Activated naive CD4-positive, alpha-beta T cell treated with anti-CD3 and anti-CD28 coated beads, Interleukin-2, amount 50 U/mL, for 16 hours (primary cell): Measurements from ENCODE around the gene ACTL6B.
"Not testable (repeated sequence)": the region's sequence is repeated elsewhere in the genome, so short reads cannot be mapped to it uniquely, and the experiment has no call there.

Experiments
- DNase-seq: peaks from one replicate; pipeline ENCODE4 v3.0.0-alpha.2; 2020

The ACTL6B gene

DNA sequence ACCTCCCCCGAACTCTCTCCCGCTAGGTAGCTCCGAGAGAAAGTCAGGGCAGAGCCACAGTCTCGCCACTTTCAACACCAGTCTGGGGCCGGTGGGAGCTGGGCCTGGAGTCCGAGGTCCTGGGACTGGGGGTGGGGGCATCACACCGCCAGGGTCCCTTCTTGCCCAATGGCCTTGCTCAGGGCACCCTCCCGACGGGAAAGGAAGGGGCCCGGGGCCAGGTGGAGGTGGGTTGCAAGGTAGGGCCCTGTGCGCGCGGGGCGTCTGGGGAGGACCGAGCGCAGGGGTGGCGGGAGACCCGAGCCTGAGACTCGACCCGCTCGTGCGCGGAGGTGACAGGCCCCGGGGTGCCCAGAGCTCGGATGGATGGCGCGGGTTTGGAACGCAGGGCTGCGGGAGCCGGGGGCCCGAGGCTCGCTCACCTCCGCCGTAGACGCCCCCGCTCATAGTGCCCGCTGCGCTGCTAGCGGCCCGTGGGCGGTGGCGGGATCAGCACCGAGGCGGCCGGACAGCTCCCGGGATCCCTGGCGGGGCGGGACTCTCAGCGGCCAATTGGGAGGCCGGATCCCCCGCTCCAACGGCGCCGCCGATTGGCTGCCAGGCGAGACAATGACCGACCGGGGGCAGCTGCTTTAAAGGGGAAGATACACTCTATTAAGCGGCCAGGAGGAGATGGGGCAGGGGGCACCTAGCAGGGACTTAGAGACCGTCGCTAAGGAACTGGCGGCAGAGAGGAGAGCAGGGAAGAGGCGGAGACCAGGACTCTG lies at the start of gene ACTL6B:
TSS of gene ACTL6B (minus strand) at position 541 of the 767 bp plus-strand sequence. CDS start at position 447, 94 bp downstream.
- peak; percentile 56 for DNase-seq

DNA sequence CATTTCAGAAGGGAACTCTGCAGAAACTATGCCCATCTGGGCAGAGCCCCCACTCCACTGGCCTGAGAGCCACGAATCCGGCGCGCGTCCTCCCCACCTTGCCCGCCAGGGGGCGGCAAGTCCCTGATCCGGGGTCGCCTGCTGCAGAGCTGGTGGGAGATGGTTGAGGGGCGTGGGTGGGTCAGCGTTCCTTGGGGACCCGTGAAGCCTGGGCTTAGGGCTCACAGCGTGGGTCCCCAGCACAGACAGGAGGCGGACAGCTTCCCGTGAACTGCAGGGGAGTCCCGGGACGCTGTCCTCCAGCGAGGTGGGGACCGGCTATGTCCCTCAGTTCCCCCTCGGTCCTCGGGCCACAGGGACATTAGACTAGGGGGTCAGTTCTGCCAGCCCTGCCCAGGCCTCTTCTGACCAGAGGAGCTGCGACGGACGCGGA lies 49.1 kb upstream of the ACTL6B start:
- peak; percentile 81 for DNase-seq

DNA sequence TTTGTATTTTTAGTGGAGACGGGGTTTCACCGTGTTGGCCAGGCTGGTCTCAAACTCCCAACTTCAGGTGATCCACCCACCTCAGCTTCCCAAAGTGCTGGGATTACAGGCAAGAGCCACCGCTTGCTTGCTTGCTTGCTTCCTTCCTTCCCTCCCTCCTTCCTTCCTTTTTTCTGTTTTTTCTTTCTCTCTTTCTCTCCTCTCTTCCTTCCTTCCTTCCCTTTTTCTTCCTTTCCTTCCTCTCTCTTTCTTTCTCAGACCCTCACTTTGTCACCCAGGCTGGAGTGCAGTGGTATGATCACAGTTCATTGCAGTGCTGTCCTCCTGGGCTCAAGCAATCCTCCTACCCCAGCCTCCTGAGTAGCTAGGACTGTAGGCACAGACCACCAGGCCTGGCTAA lies 44.8 kb upstream of the ACTL6B start:
- DNase-seq, result not testable (repeated sequence)

DNA sequence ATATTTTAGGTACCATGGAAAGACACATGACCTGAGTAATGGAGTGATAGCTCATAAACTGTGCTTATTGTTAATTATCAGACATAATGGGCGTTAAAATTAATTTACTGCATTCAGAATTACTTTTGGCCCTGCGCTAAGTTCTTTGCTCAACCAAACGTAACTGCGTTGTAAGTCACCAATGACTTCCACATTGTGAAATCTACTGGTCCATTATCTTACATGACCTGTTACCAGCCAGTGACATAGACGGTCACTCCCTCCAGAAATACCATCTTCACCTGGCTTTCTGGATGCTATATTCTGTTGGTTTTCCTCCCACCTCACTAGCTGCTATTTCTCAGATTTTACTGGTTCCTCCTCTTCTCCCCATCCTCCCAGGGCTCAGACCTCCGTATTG lies 42.8 kb upstream of the ACTL6B start:
- DNase-seq, result no peak

DNA sequence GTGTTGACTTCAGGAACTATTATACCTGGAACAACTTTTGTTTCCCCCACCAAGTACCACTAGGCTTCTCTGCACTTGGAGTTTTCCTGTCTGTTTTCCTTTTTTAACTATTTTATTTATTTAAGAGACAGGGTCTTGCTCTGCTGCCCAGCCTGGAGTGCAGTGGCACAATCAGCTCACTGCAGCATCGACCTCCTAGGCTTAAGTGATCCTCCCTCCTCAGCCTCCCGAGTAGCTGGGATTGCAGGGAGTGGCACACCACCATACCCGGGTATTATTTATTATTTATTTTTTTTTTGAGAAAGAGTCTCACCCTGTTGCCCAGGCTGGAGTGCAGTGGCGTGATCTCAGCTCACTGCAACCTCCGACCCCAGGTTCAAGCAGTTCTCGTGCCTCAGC lies 39.9 kb upstream of the ACTL6B start:
- no peak for DNase-seq

DNA sequence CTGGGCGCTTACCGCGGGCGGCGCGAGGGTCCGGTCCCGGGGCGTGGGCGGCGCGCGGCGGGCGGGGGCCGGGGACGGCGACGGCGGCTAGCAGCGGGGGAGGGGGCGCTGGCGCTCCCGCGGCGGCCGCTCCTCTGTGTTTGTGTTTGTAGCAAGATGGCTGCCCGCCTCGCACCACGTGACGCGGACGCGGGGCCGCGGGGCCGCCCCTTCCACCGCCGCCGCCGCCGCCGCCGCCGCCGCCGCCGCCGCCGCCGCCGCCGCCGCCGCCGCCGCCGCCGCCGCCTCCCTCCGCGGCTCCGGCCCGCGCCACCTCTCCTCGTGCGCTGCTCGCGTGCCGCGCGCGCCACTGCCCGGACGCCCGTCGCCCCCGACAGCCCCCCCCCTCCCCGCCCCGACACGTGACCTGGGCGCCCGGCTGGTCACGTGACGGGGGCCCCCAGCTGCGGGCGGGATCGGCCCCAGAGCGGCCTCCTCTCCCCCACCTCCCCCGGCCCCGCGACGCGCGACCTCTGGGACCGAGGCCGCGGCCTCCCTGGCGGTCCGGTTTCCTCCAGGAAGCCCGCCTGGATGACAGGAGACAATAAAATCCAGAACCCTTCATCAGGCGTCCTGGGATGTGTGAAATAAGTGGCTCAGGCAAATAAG lies 38.0 kb upstream of the ACTL6B start, which contains the start of gene GIGYF1:
TSS of gene GIGYF1 (minus strand) at position 153 of the 648 bp plus-strand sequence. CDS start 6,012 bp downstream, outside the sequence.
- peak; percentile 76 for DNase-seq

DNA sequence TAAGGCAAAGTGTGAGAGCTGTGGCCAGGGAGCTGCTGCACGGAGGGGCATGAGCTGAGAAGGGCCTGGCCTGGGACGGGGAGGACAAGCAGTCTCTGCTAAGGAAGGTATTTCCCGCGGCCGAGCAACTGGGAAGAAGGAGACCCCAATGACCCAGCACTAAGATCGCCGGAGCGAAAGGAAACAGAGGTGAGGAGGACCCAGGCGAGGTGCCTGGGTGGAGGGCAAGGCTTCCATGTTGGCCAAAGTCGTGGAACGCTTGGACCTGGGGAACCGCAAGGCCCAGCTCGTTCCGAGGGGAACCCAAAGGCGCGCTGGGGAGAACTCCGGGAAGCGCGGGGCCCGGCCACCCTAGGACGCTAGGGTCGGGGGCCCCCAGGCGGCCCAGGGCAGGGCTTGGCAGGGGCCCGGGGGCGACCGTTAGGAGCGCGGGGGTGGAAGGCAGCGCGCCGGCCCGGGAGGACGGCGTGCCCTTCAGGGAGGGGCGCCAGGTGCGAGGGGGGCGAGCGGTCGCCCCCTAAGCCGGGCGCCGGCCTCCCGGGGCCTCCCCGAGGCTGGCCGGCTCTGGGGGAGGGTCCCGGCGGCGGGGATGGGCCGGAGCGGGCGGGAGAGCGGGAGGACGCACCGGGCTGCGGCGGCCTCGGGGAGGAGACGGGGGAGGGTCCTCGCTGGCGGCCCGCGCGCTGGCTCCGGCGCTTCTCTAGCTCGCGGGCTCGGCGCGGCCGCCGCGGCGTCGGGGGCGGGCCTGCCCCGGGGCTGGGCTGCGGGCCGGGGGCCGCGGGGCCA lies 37.3 kb upstream of the ACTL6B start:
- DNase-seq, result no peak

DNA sequence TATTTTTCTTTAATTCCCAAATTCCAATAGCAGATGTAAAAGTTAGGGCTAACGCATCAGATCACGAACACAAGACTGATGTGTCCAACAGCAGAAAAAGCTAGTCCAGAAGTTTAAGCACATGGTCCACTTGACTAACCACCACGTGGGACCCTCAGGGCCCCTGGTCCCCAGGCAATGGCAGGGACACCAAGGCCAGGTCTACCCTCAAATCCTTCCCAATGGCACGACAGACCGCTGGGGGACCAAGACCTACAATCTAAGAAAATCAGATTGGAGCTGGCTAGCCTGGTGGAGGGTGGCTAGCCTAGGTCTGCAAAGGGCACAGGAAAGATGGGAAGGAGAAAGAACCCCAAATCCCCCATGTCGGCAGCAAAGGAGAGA lies 36.3 kb upstream of the ACTL6B start:
- no peak for DNase-seq

DNA sequence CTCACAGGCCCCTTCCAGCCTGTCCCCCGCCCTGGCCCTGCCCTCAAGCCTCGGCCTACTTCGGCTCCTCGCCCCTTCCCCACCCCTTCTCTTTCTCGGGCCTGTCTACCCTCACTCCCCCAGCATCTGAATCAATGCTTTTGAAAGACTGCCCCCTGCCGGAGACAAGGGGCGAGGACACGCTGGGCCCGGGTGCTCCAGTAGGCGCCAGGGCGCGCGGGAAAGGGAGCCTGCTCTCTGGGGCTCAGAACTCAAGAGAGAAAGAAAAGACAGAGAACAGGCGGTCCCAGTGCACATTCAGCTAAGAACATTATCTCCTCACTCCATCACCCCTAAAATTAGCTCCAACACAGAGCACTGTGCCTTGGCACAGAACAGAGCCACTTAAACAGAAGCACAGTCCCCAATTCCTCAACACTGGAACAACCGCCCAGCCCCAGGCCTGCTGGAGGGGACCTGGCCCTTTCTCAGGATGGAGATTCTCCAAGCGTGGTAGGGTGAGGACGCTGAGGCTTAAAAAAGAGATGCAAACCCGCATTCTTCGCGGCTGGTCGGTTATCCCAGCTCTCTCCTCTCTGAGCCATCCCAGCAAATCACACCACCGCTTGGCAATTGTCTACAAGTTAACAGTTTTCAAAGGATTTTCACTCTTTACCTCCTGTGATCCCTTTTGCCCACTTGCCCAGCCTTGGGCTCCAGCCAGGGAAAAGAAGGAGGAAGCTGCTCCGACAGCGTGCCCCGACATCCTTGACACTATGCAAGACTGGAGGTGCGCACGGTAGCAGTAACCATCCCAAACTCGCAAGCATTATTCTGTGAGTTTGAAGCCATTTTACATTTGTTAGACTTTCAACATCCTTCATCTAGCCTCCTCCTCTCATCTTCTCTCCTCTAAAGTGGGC lies 35.7 kb upstream of the ACTL6B start:
- peak; percentile 83 for DNase-seq

DNA sequence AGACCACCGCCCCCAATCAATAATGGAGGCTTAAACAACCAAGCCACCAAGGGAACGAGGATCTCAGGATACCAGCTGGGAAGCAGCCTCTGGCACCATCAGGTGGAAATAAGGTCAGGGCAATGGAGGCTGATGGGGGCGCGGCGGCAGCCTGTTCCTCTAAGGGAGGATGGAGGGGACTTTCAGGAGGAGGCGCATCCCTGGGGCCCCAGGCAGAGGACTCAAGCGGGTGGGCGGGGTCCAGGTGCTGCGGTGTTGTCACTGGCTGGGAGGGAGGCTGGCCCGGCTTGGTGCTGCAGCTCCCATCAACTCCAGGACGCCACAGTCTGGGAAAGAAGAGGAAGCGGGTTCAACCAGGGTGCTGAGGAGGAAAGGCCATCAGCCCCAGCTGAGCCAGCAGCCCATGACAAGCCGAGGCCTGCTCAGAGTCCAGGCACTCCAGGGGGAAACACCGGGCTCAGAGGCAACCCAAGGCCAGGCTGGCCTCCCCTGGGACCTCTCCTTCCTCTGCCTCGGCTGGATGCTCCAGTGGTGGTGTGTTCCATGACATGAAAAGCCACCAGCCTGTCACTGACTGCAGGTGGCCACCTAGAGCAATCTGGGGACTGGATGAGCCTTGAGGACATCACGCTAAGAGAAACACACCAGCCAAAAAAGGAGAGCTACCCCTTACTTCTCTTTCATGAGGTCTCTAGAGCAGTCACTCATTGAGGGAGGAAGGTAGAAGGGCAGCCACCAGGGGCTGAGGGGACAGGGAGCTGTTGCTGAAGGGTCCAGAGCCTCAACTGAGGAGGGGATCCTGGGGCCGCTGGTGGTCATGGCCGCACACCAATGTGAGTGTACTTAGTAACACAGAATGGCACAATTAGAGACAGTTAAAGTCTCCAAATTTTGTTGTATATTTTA lies 33.2 kb upstream of the ACTL6B start:
- no peak for DNase-seq

DNA sequence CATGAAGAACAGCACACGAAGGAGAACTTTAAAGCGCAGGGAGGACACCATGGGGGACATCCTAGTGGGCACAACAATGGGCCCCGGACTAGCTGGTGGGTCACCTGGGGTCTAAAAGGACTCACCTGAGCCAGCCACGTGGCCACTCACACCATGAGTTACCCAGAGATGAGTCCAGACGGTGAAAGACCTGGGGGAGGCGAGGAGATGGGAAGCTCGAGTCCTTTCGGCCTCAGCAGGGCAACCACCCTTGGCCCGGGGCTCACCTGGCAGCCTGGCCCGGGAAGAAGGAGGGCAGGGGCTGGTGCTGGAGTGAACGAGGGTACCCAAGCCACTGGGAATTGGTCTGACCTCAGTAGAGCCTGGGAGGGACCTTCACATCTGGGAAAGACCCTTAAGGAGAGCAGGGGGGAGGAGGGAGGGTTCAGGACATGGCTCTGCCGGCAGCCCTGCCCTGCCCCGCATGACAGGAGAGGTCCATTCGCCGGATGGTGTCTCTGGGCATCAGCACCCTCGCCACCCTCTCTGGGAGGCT lies 32.1 kb upstream of the ACTL6B start:
- DNase-seq, result no peak

DNA sequence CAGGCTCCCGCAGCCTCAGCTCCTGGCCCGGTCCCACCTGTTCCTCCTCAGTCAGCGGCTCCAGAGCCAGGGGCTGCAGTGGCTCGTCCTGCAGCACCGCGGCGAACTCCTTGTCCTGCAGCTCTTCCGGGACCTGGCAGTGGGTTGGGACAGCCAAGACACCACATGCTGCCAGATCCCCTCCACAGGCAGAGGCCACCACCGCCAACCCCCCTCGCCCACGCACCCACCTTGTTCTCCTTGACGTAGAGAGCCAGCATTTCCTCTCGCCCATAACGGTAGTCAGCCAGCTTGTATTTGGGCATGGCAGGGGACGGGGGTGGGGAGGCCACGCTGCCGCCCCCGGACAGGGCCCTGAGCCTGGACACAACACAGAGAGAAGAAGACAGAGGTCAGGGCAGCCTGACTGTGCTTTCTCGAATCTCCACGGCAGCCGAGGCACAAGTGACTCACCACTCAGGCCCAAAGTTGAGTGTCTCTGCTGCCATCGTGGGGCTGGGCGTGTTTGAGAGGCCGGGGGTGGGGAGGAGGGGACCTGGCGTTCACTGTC lies 31.6 kb upstream of the ACTL6B start:
- no peak for DNase-seq

DNA sequence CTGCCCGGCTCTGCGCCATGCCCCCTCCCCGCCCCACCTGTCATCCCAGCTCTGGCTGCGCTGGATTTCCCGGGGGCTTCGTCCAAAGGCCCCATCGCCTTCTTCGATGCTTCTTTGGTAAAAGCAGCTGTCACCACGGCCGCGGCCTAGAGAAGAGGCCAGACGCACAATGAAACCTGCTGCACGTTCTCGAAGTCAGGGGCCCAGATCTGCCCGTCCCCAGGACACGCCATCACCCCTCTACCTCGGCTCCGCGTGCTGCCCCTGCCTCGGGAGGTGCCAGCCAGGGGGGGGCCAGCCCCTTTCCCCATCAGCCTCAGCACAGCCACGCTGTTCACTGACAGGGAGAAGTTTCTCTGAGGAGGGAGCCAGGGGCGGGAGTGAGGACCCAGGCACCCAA lies 31.0 kb upstream of the ACTL6B start:
- DNase-seq, result no peak

DNA sequence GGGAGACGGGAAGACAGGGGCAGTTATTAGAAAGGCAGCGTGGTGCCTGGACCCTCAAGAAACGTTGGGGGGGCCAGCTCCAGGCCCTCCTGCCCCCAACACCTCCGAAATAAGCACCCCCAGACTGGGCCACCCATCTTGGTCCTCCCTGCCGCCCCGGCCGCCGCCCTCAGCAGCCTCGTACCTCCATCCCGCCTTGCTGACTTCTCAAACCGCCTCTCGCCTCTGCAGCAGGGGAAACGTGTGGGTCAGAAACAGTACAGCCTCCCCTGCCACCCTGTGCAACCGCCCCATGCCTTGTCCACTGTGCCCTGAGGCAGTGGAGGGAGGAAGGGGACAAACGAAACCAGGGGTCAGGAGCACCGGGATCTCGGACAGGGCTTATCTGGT lies 30.6 kb upstream of the ACTL6B start:
- DNase-seq, result no peak

DNA sequence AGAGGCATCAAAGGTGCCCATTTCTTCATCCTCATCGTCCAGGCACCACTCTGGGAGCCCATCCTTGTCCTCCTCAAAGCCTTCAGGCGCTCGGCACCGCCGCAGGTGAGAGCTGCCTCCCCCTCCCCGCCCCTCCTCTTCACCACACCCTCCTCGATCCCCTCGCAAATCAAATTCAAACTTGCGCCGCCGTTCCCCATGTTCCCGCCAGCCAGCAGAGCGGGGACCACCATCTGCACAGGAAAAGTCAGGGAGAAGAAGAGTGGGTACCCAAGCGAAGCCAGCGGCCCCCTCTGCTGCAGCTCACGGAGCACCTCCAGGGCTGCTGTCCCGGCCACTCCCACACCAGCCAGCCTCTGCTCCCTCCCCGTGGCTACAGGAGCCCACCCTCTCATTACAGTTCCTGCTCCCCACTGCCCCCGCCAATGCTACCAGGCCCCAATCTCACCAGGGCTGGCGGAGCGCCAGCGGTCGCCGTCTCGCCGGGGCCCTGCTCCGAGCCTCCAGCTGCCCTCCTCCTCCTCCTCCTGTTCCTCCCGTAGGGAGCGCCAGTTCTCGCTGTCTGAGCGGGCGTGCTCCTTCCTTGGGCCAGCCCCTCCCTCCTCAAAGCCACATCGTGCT lies 30.1 kb upstream of the ACTL6B start:
- DNase-seq, result no peak

DNA sequence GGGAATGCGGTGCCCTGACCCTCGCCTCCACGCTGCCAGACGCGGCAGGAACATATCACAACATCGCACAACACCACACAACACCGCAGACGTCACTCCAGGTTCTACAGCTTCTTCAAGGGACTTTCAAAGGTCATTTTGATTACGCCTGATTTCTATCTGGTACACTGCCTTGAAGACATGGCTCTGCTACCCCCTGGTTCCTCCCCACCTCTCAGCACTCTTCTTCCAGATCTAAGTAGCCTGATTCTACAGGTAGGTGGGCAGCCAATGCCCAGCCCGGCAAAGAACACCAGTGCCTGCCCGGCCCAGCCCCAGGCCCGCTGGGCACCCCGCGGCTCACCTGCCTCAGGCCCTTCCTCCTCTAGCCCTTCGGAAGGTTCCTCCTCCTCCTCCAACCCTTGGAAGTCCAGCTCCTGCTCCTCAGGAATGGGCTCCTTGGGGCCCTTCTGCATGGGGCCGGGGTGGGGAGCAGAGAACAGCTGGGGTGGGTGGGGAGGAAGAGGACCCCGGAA lies 29.4 kb upstream of the ACTL6B start:
- DNase-seq, result no peak

DNA sequence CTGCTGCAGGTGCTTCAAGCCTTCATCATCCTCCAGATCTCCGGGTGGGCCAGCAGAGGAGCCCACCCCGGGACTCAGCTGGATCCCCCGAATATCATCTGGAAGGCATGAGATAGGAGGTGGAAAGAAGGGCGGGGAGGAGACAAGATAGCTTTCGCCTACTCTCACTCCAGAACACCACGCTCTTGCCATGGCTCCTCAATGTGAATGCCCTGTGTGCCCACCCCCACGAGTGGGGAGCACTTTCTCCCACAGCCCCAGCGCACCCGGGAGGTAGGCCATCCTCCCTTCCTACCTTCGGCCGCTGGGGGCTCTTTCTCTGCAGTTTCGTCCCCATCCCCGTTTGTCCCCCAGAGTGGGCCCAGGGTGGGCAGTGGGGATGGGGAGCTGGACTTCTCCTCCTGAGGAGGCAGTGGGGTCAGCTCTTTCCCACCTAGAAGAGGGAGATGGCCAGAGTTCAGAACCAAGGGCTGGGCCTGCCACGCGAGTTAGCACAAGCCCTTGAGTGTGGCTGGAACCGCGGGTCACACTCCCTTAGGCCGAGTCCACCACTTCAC lies 28.9 kb upstream of the ACTL6B start:
- no peak for DNase-seq

DNA sequence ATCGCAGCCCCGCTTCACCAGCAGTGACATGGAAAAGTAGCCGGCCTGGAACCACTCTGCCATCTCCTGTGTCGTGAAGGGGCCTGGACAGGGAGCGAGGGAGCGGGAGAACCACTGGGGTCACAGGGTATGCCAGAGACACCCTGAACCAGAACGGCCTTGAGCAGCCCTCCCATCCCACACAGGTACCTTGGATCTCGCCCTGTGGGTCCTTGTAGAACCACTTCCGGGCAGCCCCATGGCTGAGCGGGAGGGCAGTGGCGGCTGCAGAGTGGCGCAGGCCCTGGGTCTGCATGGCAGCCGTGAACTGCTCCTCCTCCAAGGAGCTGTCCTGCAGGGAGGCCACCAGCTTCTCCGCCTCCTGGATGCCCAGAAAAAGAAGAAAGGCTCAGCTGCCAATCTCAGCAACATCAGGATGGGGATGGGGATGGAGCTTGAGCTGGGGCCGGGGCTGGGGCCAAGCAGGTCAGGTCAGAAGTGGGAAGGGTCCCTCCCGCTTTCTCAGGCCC lies 28.3 kb upstream of the ACTL6B start:
- DNase-seq, result no peak
